Natural killer cell (primary cell): ENCODE results near the gene MARK1. TPM values are rescaled to one million over a fixed set of nuclear protein-coding genes. Genes with fewer than 3 reads are reported as not detected.
A peak's percentile ranks its signal among the peaks of the same experiment; 100 is the strongest.

Source experiments
- ATAC-seq, 3 donors: fragments of 150-1000 bp in 2 of 3; fragments of 200-7000 bp in 1 of 3; cut with Tn5 transposase; 1 replicate in 1 of 3; 2 replicates in 2 of 3; pipeline ENCODE4 v1.10.0; 2021; ENCODE audit warnings: mild to moderate bottlenecking in 2 of 3, moderate library complexity in 2 of 3
- DNase-seq, 2 donors: peaks; one replicate each; pipeline versions ENCODE4 v3.0.0 to v3.0.0-alpha.2; 2013 to 2021; ENCODE audit warnings: mixed read lengths in 1 of 2
- H3K27ac ChIP-seq: one replicate; pipeline ENCODE4 v1.5.1; 2013; ENCODE audit warnings: mild to moderate bottlenecking, low read length
- H3K27me3 ChIP-seq: one replicate; pipeline ENCODE4 v1.6.1; 2013; ENCODE audit warnings: low read length; ENCODE audit not compliant: control insufficient read depth, insufficient read depth
- H3K36me3 ChIP-seq: one replicate; pipeline ENCODE4 v1.6.1; 2013; ENCODE audit warnings: low read length; ENCODE audit not compliant: control insufficient read depth, insufficient read depth
- H3K4me1 ChIP-seq: one replicate; pipeline ENCODE4 v1.6.1; 2013; ENCODE audit warnings: low read length; ENCODE audit not compliant: control insufficient read depth, insufficient read depth
- H3K4me3 ChIP-seq: one replicate; pipeline ENCODE4 v1.5.1; 2013; ENCODE audit warnings: low read length
- H3K9me3 ChIP-seq: one replicate; pipeline ENCODE4 v1.6.1; 2013; ENCODE audit warnings: low read length; ENCODE audit not compliant: control insufficient read depth, insufficient read depth
- H3K27ac Mint-ChIP-seq, 2 donors: one replicate each; pipeline ENCODE4 v1.8.0; 2022; ENCODE audit warnings: mild to moderate bottlenecking in 2 of 2, mixed read lengths in 2 of 2, moderate library complexity in 1 of 2
- H3K27me3 Mint-ChIP-seq, 2 donors: one replicate each; pipeline ENCODE4 v1.8.0; 2022; ENCODE audit warnings: low read depth in 2 of 2, mixed read lengths in 2 of 2
- H3K36me3 Mint-ChIP-seq: one replicate; pipeline ENCODE4 v1.8.0; 2022; ENCODE audit warnings: mixed read lengths
- H3K4me1 Mint-ChIP-seq, 2 donors: one replicate each; pipeline ENCODE4 v1.8.0; 2022; ENCODE audit warnings: mixed read lengths in 2 of 2
- H3K4me3 Mint-ChIP-seq: one replicate; pipeline ENCODE4 v1.8.0; 2022; ENCODE audit warnings: mild to moderate bottlenecking, moderate library complexity, mixed read lengths
- H3K9me3 Mint-ChIP-seq, 2 donors: one replicate each; pipeline ENCODE4 v1.8.0; 2022; ENCODE audit warnings: mixed read lengths in 2 of 2
- CTCF ChIP-seq: fragments of 200-600 bp; IDR thresholded peaks from one replicate; pipeline ENCODE4 v1.8.0; 2022; ENCODE audit warnings: antibody characterized with exemption
- WGBS: methylation state at CpG from one replicate; pipeline ENCODE4 v1.1.7; 2013; ENCODE audit warnings: missing lambda C conversion rate; ENCODE audit not compliant: insufficient coverage; 5-methylcytosine and 5-hydroxymethylcytosine counted together
- intact Hi-C: fragments of 100-400 bp; cut with micrococcal nuclease; formaldehyde crosslinking; loops from one replicate; pipeline ENCODE4 v1.14.2; 2022
- total RNA-seq, 4 donors: library from RNA; stranded (reverse); fragments of 120-200 nt in 1 of 4; gene quantifications; one replicate each; pipeline versions ENCODE4 v1.2.3 to v1.2.4, GENCODE V29; 2013 to 2022

MARK1 gene
- total RNA-seq, 3 donors from 2014 or later (not counting 1 experiment from before 2014, with no cell fraction given), result 0.13 TPM; not detected in 2

GRCh38 chr1:220521778-220522177 is 6.2 kb upstream of the MARK1 start:
- Mint-ChIP-seq H3K9me3 (peaks cover 0 to 2% of the 10 kb centered on the region in 2 donors), H3K27ac (no peak overlapping the region), H3K4me3 (no peak overlapping the region), H3K4me1 (no peaks in the 10 kb centered on the region), H3K36me3 (peaks cover 10% of the 10 kb centered on the region), H3K27me3 (peaks cover 25 to 51% of the 10 kb centered on the region in 2 donors)
- DNase-seq, result no peak
- Histone ChIP-seq H3K36me3 (no peaks in the 10 kb centered on the region), H3K27me3 (peaks cover 11% of the 10 kb centered on the region), H3K9me3 (no peaks in the 10 kb centered on the region), H3K4me1 (no peaks in the 10 kb centered on the region), H3K4me3 (no peak overlapping the region), H3K27ac (no peak overlapping the region)
- intact Hi-C loops, result no loop called here
- no peak for ATAC-seq
- 57% methylated on average over 1 of the region's 1 CpG for WGBS
- no peak for TF ChIP-seq CTCF

- Histone ChIP-seq H3K4me3 (no peak overlapping the region), H3K27ac (no peak overlapping the region), H3K36me3 (no peaks in the 10 kb centered on the region), H3K27me3 (peaks cover 30% of the 10 kb centered on the region), H3K4me1 (peaks cover 11% of the 10 kb centered on the region), H3K9me3 (peaks cover 5% of the 10 kb centered on the region)
- Mint-ChIP-seq H3K27ac (no peak overlapping the region), H3K27me3 (peaks cover 48 to 77% of the 10 kb centered on the region in 2 donors), H3K4me1 (peaks cover 15 to 16% of the 10 kb centered on the region in 2 donors), H3K9me3 (no peaks in the 10 kb centered on the region), H3K4me3 (peak overlapping the region; percentile 82), H3K36me3 (peaks cover 20% of the 10 kb centered on the region)
- intact Hi-C loops, result no loop called here
- DNase-seq (no peak), ATAC-seq (no peak)
- 43% methylated on average over 6 of the region's 7 CpGs for WGBS
- TF ChIP-seq CTCF, result no peak
These were observed 1.6 kb upstream of the MARK1 start for GRCh38 chr1:220526294-220526693.

- H3K9me3 ChIP-seq, result peaks cover 5% of the 10 kb centered on the region
- Mint-ChIP-seq H3K36me3 (peaks cover 20% of the 10 kb centered on the region), H3K9me3 (no peaks in the 10 kb centered on the region), H3K4me3 (peak overlapping the region; percentile 82), H3K4me1 (peaks cover 15 to 16% of the 10 kb centered on the region in 2 donors), H3K27me3 (peaks cover 48 to 70% of the 10 kb centered on the region in 2 donors), H3K27ac (no peak overlapping the region)
- ATAC-seq, result no peak
- H3K36me3 ChIP-seq, result no peaks in the 10 kb centered on the region
- no peak for TF ChIP-seq CTCF
- WGBS, result 4% methylated on average over 21 of the region's 23 CpGs
- no peak overlapping the region for H3K4me3 ChIP-seq
- intact Hi-C loops, result no loop called here
- DNase-seq, result no peak
- H3K27me3 ChIP-seq, result peaks cover 34% of the 10 kb centered on the region
- H3K4me1 ChIP-seq, result peaks cover 11% of the 10 kb centered on the region
- no peak overlapping the region for H3K27ac ChIP-seq
These were observed 543 bp upstream of the MARK1 start for GRCh38 chr1:220527279-220527907.
